ENCODE measurements around the gene AVPR1A.

DNA sequence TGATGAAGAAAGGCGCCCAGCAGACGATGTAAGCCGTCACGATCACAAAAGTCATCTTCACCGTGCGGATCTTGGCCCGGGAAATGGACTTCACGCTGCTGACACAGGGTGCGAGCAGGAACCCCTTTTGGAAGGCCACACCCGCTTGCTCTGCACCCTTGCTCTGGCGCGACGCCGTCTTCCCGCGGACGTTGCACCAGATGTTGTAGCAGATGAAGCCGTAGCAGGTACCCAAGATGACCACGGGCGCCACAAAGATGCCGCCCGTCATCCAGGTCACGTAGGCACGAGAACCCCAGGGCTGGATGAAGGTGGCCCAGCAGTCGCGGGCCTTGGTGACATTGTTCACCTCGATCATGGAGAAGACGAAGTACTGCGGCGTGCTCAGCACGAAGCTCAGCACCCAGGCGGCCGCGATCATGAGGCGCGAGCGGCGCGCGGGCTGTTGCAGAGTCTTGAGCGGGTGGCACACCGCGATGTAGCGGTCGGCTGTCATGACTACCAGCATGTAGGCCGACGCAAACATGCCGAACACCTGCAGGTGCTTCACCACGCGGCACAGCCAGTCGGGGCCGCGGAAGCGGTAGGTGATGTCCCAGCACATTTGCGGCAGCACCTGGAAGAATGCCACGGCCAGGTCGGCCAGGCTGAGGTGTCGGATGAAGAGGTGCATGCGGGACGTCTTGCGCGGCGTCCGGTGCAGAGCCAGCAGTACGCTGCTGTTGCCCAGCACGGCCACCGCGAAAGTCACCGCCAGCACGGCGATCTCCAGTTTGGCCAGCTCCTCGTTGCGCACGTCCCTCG is 890 bp downstream of the AVPR1A start:
- TF ChIP-seq, protein P1, sequence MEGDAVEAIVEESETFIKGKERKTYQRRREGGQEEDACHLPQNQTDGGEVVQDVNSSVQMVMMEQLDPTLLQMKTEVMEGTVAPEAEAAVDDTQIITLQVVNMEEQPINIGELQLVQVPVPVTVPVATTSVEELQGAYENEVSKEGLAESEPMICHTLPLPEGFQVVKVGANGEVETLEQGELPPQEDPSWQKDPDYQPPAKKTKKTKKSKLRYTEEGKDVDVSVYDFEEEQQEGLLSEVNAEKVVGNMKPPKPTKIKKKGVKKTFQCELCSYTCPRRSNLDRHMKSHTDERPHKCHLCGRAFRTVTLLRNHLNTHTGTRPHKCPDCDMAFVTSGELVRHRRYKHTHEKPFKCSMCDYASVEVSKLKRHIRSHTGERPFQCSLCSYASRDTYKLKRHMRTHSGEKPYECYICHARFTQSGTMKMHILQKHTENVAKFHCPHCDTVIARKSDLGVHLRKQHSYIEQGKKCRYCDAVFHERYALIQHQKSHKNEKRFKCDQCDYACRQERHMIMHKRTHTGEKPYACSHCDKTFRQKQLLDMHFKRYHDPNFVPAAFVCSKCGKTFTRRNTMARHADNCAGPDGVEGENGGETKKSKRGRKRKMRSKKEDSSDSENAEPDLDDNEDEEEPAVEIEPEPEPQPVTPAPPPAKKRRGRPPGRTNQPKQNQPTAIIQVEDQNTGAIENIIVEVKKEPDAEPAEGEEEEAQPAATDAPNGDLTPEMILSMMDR (IDR thresholded peaks at IDR 0.05), result no peak
- TF ChIP-seq POLR2A (IDR thresholded peaks at IDR 0.05), result no peak

Data from uterus (tissue), 2 donors.